ENCODE data around the gene EEFSEC.

EEFSEC gene

DNA sequence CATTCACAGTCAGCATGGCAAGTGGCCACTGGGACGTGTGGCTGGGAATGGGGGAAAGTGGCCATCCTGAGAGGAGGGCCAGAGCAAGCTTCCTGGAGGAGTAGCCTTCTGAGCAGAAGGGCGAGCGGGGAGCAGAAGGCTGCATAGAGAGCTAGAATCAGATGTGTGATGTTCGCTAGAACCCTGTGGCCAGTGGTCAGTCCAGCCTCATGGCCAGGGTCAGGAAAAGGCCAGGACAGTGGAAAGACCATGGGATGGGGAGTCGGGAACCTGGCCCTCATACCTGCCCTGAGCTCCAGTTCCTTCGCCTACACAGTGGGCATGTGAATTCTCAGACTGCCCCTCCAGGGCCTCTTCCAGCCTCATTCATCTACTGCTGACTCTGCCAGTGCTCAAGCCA, 211.0 kb downstream of the EEFSEC start:
- H3K4me1 ChIP-seq (ENCODE audit: control insufficient read depth, low read depth, low read length), result no peaks in the 10 kb centered on the region
- no peaks in the 10 kb centered on the region for H3K27me3 ChIP-seq (ENCODE audit: control insufficient read depth, insufficient read depth, low read length)
- no peak overlapping the region for H3K4me3 ChIP-seq (ENCODE audit: low read length)
- no peak overlapping the region for H3K9ac ChIP-seq (ENCODE audit: low read length)
- H3K27ac ChIP-seq (ENCODE audit: low read length), result no peak overlapping the region
- H3K36me3 ChIP-seq (ENCODE audit: control insufficient read depth, low read depth, low read length), result no peaks in the 10 kb centered on the region
- H3K9me3 ChIP-seq (ENCODE audit: control insufficient read depth, low read depth, low read length), result no peaks in the 10 kb centered on the region

DNA sequence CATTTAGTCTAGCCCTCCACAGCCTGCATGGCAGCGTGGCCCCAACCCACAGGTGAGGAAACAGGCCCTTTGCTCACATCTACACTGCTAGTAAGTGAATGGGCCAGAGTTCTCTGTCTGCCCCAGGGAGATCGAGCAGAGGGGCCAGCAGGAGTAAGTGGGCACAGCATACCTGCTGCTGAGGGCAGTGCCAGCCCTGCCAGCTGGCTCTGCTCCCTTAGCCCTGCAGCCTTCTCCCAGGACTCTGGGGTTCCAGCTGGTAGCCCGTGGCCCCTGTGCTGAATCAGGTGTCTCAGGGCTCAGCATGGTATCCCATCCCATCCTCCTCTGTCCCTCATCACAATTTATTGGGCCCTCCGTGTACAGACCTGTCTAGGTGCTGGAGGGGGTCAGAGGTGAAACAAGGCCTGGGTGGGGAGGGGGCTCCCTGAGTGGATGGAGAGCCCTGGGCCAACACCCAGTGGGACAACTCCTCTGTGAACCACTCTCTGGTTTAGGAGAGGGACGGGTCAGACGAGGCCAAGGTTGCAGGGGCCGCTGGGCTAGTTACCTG, 211.6 kb downstream of the EEFSEC start:
- no peaks in the 10 kb centered on the region for H3K27me3 ChIP-seq (ENCODE audit: control insufficient read depth, insufficient read depth, low read length)
- H3K9me3 ChIP-seq (ENCODE audit: control insufficient read depth, low read depth, low read length), result no peaks in the 10 kb centered on the region
- H3K27ac ChIP-seq (ENCODE audit: low read length), result no peak overlapping the region
- H3K4me1 ChIP-seq (ENCODE audit: control insufficient read depth, low read depth, low read length), result no peaks in the 10 kb centered on the region
- no peak overlapping the region for H3K4me3 ChIP-seq (ENCODE audit: low read length)
- H3K36me3 ChIP-seq (ENCODE audit: control insufficient read depth, low read depth, low read length), result no peaks in the 10 kb centered on the region
- H3K9ac ChIP-seq (ENCODE audit: low read length), result no peak overlapping the region

DNA sequence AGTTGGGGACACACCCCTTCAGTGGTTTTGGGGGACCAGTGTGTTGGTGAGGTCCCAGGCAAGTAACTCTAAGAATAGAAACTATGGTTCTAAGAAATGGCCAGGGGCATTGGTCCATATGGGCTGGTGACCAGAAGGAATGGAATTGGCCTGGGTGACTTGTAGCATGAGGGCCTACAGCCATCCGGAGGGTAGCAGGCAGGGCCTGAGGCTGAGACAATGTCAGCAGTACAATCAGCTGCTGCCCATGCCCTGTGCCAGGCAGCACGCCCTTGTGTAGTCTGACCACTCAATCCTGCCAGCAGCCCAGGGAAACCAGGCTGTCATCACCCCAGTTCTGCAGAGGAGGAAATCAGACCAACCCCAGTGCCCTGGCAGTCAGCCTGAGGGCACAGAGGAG, 212.9 kb downstream of the EEFSEC start:
- H3K4me3 ChIP-seq (ENCODE audit: low read length), result no peak overlapping the region
- H3K27ac ChIP-seq (ENCODE audit: low read length), result no peak overlapping the region
- no peak overlapping the region for H3K9ac ChIP-seq (ENCODE audit: low read length)
- H3K27me3 ChIP-seq (ENCODE audit: control insufficient read depth, insufficient read depth, low read length), result no peaks in the 10 kb centered on the region
- no peaks in the 10 kb centered on the region for H3K36me3 ChIP-seq (ENCODE audit: control insufficient read depth, low read depth, low read length)
- H3K9me3 ChIP-seq (ENCODE audit: control insufficient read depth, low read depth, low read length), result no peaks in the 10 kb centered on the region
- no peaks in the 10 kb centered on the region for H3K4me1 ChIP-seq (ENCODE audit: control insufficient read depth, low read depth, low read length)

DNA sequence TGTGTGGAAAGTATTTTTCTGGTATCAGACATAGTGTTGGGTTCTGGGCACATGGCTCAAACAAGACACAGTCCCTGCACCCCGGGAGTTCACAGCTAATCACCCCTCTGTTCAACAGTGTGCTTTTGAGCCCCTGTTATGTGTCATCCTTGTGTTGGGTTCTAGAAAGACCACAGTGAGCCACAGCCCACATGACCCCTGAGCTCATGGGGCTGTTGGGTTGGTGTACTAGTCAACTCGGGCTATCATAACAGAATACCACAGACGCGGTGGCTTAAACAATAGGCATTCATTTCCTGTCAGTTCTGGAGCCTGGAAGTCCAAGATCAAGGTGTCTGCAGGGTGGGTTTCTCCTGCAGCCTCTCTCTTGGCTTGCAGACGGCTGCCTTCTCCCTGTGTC, 213.4 kb downstream of the EEFSEC start:
- no peaks in the 10 kb centered on the region for H3K36me3 ChIP-seq (ENCODE audit: control insufficient read depth, low read depth, low read length)
- no peak overlapping the region for H3K27ac ChIP-seq (ENCODE audit: low read length)
- H3K9ac ChIP-seq (ENCODE audit: low read length), result no peak overlapping the region
- H3K9me3 ChIP-seq (ENCODE audit: control insufficient read depth, low read depth, low read length), result no peaks in the 10 kb centered on the region
- H3K4me3 ChIP-seq (ENCODE audit: low read length), result no peak overlapping the region
- no peaks in the 10 kb centered on the region for H3K4me1 ChIP-seq (ENCODE audit: control insufficient read depth, low read depth, low read length)
- H3K27me3 ChIP-seq (ENCODE audit: control insufficient read depth, insufficient read depth, low read length), result no peaks in the 10 kb centered on the region

DNA sequence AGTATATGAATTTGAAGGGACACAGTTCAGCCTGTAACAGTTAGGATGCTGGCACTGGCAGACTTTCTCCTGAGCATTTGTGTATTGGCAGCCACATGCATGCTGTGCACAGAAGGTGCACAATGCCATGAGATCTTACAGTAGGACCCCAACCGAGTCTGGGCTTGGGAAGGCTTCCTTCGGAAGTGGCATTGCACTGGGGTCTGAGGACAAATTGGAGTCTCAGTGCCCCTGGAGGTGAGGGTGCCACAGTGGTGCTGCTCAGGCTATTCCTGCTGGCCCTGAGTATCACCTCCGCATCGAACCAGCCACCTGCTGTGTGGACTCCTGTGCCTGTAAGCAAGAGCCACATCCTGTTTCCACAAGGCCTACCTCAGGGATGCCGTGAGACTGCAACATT, 213.9 kb downstream of the EEFSEC start:
- Histone ChIP-seq H3K9me3 (ENCODE audit: control insufficient read depth, low read depth, low read length) (no peaks in the 10 kb centered on the region), H3K36me3 (ENCODE audit: control insufficient read depth, low read depth, low read length) (no peaks in the 10 kb centered on the region), H3K4me1 (ENCODE audit: control insufficient read depth, low read depth, low read length) (no peaks in the 10 kb centered on the region), H3K27ac (ENCODE audit: low read length) (no peak overlapping the region), H3K27me3 (ENCODE audit: control insufficient read depth, insufficient read depth, low read length) (no peaks in the 10 kb centered on the region), H3K4me3 (ENCODE audit: low read length) (no peak overlapping the region), H3K9ac (ENCODE audit: low read length) (no peak overlapping the region)

DNA sequence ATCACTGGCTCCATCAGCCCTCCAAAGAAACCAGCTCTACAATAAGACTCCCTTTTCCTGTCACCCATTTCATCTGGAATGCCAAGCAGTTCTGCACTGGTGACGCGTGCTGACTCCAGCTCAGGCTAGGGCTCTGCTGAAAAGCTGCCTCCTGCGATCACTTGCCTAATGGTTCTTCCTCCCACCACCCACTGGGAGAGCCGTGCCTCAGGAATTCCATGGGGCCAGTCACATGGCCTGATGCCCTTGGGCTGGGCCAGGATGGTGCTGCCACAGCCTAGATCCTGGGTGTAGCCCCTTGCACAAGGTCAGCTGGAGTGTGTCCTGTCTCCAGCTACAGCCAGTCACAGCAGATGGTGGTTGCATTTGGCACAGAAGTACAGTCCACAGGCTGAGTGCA, 214.5 kb downstream of the EEFSEC start:
- no peak overlapping the region for H3K27ac ChIP-seq (ENCODE audit: low read length)
- no peaks in the 10 kb centered on the region for H3K36me3 ChIP-seq (ENCODE audit: control insufficient read depth, low read depth, low read length)
- no peaks in the 10 kb centered on the region for H3K9me3 ChIP-seq (ENCODE audit: control insufficient read depth, low read depth, low read length)
- no peaks in the 10 kb centered on the region for H3K4me1 ChIP-seq (ENCODE audit: control insufficient read depth, low read depth, low read length)
- no peak overlapping the region for H3K4me3 ChIP-seq (ENCODE audit: low read length)
- no peak overlapping the region for H3K9ac ChIP-seq (ENCODE audit: low read length)
- H3K27me3 ChIP-seq (ENCODE audit: control insufficient read depth, insufficient read depth, low read length), result no peaks in the 10 kb centered on the region

DNA sequence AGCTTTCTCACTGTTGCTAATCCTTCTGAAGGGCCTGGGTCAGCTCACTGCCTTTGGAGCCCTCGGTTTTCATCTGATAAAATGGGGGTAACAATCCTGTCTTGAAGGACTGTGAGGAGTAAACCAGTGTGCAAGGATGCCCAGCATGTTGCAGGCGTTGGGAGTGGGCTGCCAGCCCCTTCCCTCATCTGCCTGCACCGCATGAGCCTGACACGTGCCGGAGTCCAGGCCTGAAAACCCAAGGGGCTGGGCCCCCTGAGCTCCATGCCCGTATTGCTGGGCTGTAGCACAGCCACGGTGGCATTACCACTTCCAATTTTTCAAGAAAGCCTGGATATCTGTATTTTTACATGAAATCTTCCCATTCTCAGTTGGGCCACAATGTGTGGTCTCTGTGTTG, 215.3 kb downstream of the EEFSEC start:
- Histone ChIP-seq H3K4me3 (ENCODE audit: low read length) (no peak overlapping the region), H3K27me3 (ENCODE audit: control insufficient read depth, insufficient read depth, low read length) (no peaks in the 10 kb centered on the region), H3K4me1 (ENCODE audit: control insufficient read depth, low read depth, low read length) (no peaks in the 10 kb centered on the region), H3K36me3 (ENCODE audit: control insufficient read depth, low read depth, low read length) (no peaks in the 10 kb centered on the region), H3K27ac (ENCODE audit: low read length) (no peak overlapping the region), H3K9me3 (ENCODE audit: control insufficient read depth, low read depth, low read length) (no peaks in the 10 kb centered on the region), H3K9ac (ENCODE audit: low read length) (no peak overlapping the region)

DNA sequence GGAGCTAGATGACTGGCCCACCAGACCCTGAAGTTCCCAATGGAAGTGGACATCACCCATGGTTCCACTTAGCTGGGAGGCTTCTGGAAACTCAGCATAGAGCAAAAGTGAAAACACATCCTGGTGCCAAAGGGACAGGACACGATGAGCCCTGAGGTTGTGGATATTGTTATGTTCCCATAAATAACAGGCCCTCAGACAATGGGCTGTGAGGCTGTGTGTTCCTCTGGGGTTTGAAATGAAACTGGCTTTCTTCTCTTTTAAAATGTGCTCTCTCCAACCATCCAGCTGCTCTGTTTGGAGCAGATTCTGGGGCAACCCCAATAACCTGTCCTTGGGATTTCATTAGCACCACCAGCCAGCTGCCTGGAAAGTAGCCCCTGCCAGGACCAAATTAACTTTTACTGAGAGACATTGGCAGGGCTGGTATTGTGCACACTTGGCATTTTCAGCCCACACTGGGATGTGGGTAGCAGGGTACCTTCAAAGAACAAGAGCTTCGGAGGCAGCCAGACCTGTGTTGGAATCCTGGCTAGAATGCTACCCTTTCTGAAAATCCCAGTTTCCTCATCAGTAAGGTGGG, 215.9 kb downstream of the EEFSEC start:
- H3K9me3 ChIP-seq (ENCODE audit: control insufficient read depth, low read depth, low read length), result no peaks in the 10 kb centered on the region
- H3K4me1 ChIP-seq (ENCODE audit: control insufficient read depth, low read depth, low read length), result no peaks in the 10 kb centered on the region
- H3K27me3 ChIP-seq (ENCODE audit: control insufficient read depth, insufficient read depth, low read length), result no peaks in the 10 kb centered on the region
- no peaks in the 10 kb centered on the region for H3K36me3 ChIP-seq (ENCODE audit: control insufficient read depth, low read depth, low read length)
- H3K9ac ChIP-seq (ENCODE audit: low read length), result no peak overlapping the region
- H3K4me3 ChIP-seq (ENCODE audit: low read length), result no peak overlapping the region
- H3K27ac ChIP-seq (ENCODE audit: low read length), result no peak overlapping the region

DNA sequence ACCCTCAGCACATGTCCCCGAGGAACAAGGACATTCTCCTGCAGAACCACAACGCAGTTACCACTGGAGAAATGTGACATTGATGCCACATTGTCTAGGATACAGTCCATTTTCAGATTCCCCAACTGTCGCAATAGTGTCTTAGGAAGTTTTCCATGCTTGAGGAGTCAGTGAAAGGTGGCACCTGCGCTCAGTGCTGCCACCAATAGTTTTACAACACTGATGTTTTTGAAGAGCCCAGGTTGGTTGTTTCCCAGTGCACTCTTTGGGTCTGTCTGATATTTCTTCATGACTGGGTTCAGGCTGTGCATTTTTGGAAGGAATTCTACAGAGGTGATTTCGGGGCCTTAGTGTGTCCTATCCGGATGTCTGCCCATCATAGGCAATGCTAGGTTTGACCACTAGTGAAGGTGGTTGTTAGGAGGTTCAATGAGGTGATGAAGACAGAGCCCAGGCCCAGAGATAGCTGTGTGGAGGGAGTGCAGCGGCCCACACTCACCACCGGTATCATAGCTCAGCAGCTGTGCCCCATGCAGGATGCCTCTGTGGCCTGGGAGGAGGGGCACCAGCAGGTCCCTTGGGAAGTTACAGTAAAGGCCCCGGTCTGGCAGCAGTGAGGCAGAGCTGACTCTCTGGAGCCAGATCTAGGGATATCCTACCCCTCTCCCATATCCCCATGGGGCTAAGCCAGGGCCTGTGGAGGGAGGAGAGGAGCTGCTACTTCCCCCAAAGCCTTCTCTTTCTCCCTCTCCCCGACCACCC, 216.8 kb downstream of the EEFSEC start:
- Histone ChIP-seq H3K9ac (ENCODE audit: low read length) (no peak overlapping the region), H3K27me3 (ENCODE audit: control insufficient read depth, insufficient read depth, low read length) (no peaks in the 10 kb centered on the region), H3K4me1 (ENCODE audit: control insufficient read depth, low read depth, low read length) (no peaks in the 10 kb centered on the region), H3K9me3 (ENCODE audit: control insufficient read depth, low read depth, low read length) (no peaks in the 10 kb centered on the region), H3K27ac (ENCODE audit: low read length) (no peak overlapping the region), H3K36me3 (ENCODE audit: control insufficient read depth, low read depth, low read length) (no peaks in the 10 kb centered on the region), H3K4me3 (ENCODE audit: low read length) (no peak overlapping the region)

DNA sequence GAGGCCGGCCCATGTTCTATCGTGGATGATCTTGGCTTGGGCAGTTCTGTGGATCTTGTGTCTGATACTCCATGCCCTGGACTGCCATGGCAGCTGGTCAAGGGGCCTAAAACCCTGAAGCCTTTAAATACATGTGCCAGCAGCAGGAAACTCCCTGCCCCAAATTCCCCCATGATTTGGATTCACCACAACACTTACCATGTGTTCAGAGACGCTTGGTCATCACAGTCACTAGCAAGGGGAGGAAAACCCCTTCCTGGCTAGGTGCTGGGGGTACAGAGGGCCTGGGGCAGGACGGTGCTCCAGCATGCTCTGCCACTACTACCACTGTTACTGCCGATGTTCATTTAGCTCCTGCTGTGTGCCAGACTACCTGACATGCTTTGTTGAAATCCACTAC, 219.0 kb downstream of the EEFSEC start:
- H3K9ac ChIP-seq (ENCODE audit: low read length), result no peak overlapping the region

DNA sequence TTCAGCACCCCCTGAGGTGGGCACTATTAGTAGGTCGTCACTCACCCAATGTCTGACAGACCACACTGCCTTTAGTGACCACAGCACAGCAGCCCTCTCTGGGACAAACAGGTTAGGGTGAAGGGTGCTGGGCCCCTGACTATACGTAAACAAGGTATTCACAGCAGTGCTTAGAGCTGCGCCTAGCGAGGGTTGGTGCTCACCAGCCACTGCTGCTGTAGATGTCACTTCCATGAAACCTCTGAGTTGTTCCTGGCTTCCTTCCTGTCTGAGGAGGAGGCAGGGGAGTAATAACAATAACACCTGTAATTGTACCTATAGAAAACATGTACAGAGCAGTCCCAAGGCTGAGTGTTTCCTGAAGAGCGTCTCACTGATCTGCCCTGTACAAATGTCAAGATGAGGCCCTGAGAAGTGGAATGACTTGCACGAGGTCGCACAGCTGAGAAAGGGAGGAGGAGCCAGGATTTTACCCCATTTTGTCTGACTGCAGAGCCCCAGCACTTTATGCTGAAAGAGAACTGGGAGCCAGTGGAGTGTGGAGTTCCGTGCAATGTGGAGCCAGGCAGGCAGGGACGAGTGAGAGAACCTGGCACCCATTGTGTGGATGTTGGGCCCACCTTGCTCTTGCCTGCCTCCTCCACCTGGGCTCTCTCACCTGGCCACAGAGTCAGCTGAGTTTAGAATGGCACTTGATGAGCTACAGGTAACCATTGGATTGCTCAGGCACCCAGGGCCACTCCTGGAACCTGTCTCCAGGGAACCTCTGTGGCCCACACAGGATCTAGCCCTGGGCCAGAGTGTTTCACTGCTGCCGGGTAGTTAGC, 219.6 kb downstream of the EEFSEC start:
- no peaks in the 10 kb centered on the region for H3K36me3 ChIP-seq (ENCODE audit: control insufficient read depth, low read depth, low read length)
- H3K9me3 ChIP-seq (ENCODE audit: control insufficient read depth, low read depth, low read length), result no peaks in the 10 kb centered on the region
- no peaks in the 10 kb centered on the region for H3K27me3 ChIP-seq (ENCODE audit: control insufficient read depth, insufficient read depth, low read length)
- H3K9ac ChIP-seq (ENCODE audit: low read length), result no peak overlapping the region
- no peak overlapping the region for H3K27ac ChIP-seq (ENCODE audit: low read length)
- no peak overlapping the region for H3K4me3 ChIP-seq (ENCODE audit: low read length)
- no peaks in the 10 kb centered on the region for H3K4me1 ChIP-seq (ENCODE audit: control insufficient read depth, low read depth, low read length)

More for the DNA sequence above, 219.0 kb downstream of the EEFSEC start:
- Histone ChIP-seq H3K4me1 (ENCODE audit: control insufficient read depth, low read depth, low read length) (no peaks in the 10 kb centered on the region), H3K4me3 (ENCODE audit: low read length) (no peak overlapping the region), H3K27ac (ENCODE audit: low read length) (no peak overlapping the region), H3K27me3 (ENCODE audit: control insufficient read depth, insufficient read depth, low read length) (no peaks in the 10 kb centered on the region), H3K9me3 (ENCODE audit: control insufficient read depth, low read depth, low read length) (no peaks in the 10 kb centered on the region), H3K36me3 (ENCODE audit: control insufficient read depth, low read depth, low read length) (no peaks in the 10 kb centered on the region)

All from iPS-18a (cell line).